GM12891 (cell line): ENCODE data around the gene SREK1IP1.

Experiments
- POLR2A ChIP-seq: IDR thresholded peaks from 2 replicates; pipeline ENCODE4 v1.6.1; 2011; ENCODE audit warnings: low read depth, low read length, control low read depth
- POLR2AphosphoS5 ChIP-seq: IDR thresholded peaks from 2 replicates; pipeline ENCODE4 v1.6.1; 2011; ENCODE audit warnings: low read depth, low read length, control low read depth
- POU2F2 ChIP-seq: IDR thresholded peaks from 2 replicates; pipeline ENCODE4 v1.6.1; 2011; ENCODE audit warnings: low read depth, mild to moderate bottlenecking, control low read depth, low read length, moderate library complexity
- SPI1 ChIP-seq: IDR thresholded peaks from 2 replicates; pipeline ENCODE4 v1.6.1; 2011; ENCODE audit warnings: low read depth, low read length, control low read depth
- TAF1 ChIP-seq: IDR thresholded peaks from 2 replicates; pipeline ENCODE4 v1.6.1; 2011; ENCODE audit warnings: low read depth, low read length, control low read depth

DNA sequence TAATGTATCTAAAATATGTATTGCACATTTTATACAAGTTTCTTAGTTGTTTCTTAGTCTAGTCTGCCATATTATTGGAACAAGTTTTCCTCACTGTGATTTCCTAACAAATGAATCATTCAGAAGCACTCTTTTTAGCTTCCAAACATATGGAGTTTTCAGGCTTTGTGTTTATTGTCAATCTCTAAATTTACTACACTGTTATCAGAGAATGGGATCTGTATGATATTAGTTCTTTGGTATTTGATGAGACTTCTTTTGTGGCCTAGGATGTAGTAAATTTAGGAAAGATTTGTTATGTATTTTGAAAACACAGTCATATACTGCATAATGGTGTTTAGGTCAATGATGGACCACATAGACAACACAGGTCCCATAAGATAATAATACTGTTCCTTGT, 25.7 kb downstream of the SREK1IP1 start:
- TF ChIP-seq TAF1 (no peak), POLR2A (no peak), POLR2AphosphoS5 (no peak), POU2F2 (no peak), SPI1 (no peak)
